HepG2 (cell line): Measurements from ENCODE around the gene ISG20. TPM values are rescaled to one million over a fixed set of nuclear protein-coding genes. Genes with fewer than 3 reads are reported as not detected.

Source experiments
- ARID4A ChIP-seq: sonication (generic); formaldehyde crosslinking; IDR thresholded peaks from 2 replicates; pipeline ENCODE4 v1.5.0; 2020; ENCODE audit warnings: mild to moderate bottlenecking, missing genetic modification reagents, borderline replicate concordance
- FOSL1 ChIP-seq: sonication (generic); formaldehyde crosslinking; IDR thresholded peaks from 2 replicates; pipeline ENCODE4 v1.9.0; 2021; ENCODE audit warnings: missing genetic modification reagents, borderline replicate concordance
- GABPB1 ChIP-seq: IDR thresholded peaks from 2 replicates; pipeline ENCODE4 v1.6.1; 2016; ENCODE audit warnings: mild to moderate bottlenecking, missing genetic modification reagents, moderate library complexity, missing compliant biosample characterization
- IKZF4 ChIP-seq: sonication (generic); formaldehyde crosslinking; IDR thresholded peaks from 2 replicates; pipeline ENCODE4 v1.5.1; 2020; ENCODE audit warnings: borderline replicate concordance, mild to moderate bottlenecking, low read depth, missing genetic modification reagents; ENCODE audit errors: not compliant biosample characterization
- NCOA2 ChIP-seq: sonication (generic); formaldehyde crosslinking; IDR thresholded peaks from 2 replicates; pipeline ENCODE4 v1.8.0; 2022; ENCODE audit warnings: inconsistent platforms
- NR2F6 ChIP-seq, 2 experiments: IDR thresholded peaks; 2 replicates each; pipeline ENCODE4 v1.6.1; 2016; ENCODE audit warnings: antibody characterized with exemption in 1 of 2, mild to moderate bottlenecking in 1 of 2
- POLR2AphosphoS5 ChIP-seq: IDR thresholded peaks from 2 replicates; pipeline ENCODE4 v1.6.1; 2012; ENCODE audit warnings: low read depth, low read length
- RELA ChIP-seq: sonication (generic); formaldehyde crosslinking; IDR thresholded peaks from 2 replicates; pipeline ENCODE4 v1.4.0; 2020; ENCODE audit warnings: missing genetic modification reagents
- SNAPC2 ChIP-seq: sonication (generic); formaldehyde crosslinking; IDR thresholded peaks from 2 replicates; pipeline ENCODE4 v1.8.1; 2022; ENCODE audit warnings: mild to moderate bottlenecking, missing genetic modification reagents
- SRY ChIP-seq: sonication (generic); formaldehyde crosslinking; IDR thresholded peaks from 2 replicates; pipeline ENCODE4 v1.8.0; 2022; ENCODE audit warnings: mild to moderate bottlenecking, missing genetic modification reagents
- ZC3H13 ChIP-seq: sonication (generic); formaldehyde crosslinking; IDR thresholded peaks from 2 replicates; pipeline ENCODE4 v1.8.1; 2023; ENCODE audit warnings: mild to moderate bottlenecking, missing genetic modification reagents, moderate library complexity
- ZFY ChIP-seq: sonication (generic); formaldehyde crosslinking; IDR thresholded peaks from 2 replicates; pipeline ENCODE4 v1.4.0; 2020; ENCODE audit warnings: missing genetic modification reagents
- ZIK1 ChIP-seq: sonication (generic); formaldehyde crosslinking; IDR thresholded peaks from 2 replicates; pipeline ENCODE4 v1.5.0; 2020; ENCODE audit warnings: mild to moderate bottlenecking, low read depth, missing genetic modification reagents, borderline replicate concordance
- ZNF136 ChIP-seq: sonication (generic); formaldehyde crosslinking; IDR thresholded peaks from 2 replicates; pipeline ENCODE4 v1.8.1; 2022; ENCODE audit warnings: low read depth, mild to moderate bottlenecking, moderate library complexity, missing genetic modification reagents
- ZNF276 ChIP-seq: sonication (generic); formaldehyde crosslinking; IDR thresholded peaks from 2 replicates; pipeline ENCODE4 v1.4.0; 2020; ENCODE audit warnings: mild to moderate bottlenecking, low read depth, missing genetic modification reagents
- ZNF367 ChIP-seq: sonication (generic); formaldehyde crosslinking; IDR thresholded peaks from 2 replicates; pipeline ENCODE4 v1.4.0; 2020; ENCODE audit warnings: missing genetic modification reagents, borderline replicate concordance
- ZNF574 ChIP-seq: sonication (generic); formaldehyde crosslinking; IDR thresholded peaks from 2 replicates; pipeline ENCODE4 v1.4.0; 2020; ENCODE audit warnings: missing genetic modification reagents
- ZNF577 ChIP-seq: sonication (generic); formaldehyde crosslinking; IDR thresholded peaks from 2 replicates; pipeline ENCODE4 v1.4.0; 2020; ENCODE audit warnings: mild to moderate bottlenecking, low read depth, missing genetic modification reagents, borderline replicate concordance
- polyA plus RNA-seq, 8 experiments: library from polyadenylated mRNA; depleted of rRNA in 3 of 8; stranded (reverse) in 7 of 8; unstranded in 1 of 8; fragments of >200 nt; fragmentation: Illumina TruSeq in 4 of 8; extraction: Trizol in 4 of 8; gene quantifications; 2 replicates each; pipeline versions ENCODE4 v1.2.1 to v1.2.3, GENCODE V29; 2011 to 2016; ENCODE audit warnings: low read depth in 4 of 8, missing spikeins in 1 of 8, mixed read lengths in 1 of 8; ENCODE audit not compliant: insufficient read depth in 1 of 8
- total RNA-seq, 5 experiments: library from RNA; depleted of rRNA; stranded (reverse); fragments of >200 nt; fragmentation: Illumina TruSeq; extraction: Trizol; gene quantifications; 2 replicates each; pipeline ENCODE4 v1.2.3, GENCODE V29; 2016; ENCODE audit warnings: low read depth in 1 of 5
- TF ChIP-seq, protein P1 (sequence below): sonication (generic); formaldehyde crosslinking; IDR thresholded peaks from 2 replicates; pipeline ENCODE4 v1.4.0; 2020; ENCODE audit warnings: missing genetic modification reagents

ISG20 gene
- total and polyA plus RNA-seq, 2 of the 13 experiments (the other 11 are each of a cell fraction or from before 2014, with no cell fraction given) = 6.3 to 31.5 TPM

- TF ChIP-seq GABPB1 (CRISPR knock-in tag) = peak; percentile 60
- no peak for TF ChIP-seq RELA (CRISPR knock-in tag)
- peak; percentile 40; the same call in 1 of the 2 replicates for TF ChIP-seq POLR2AphosphoS5
- no peak for TF ChIP-seq ZNF367 (CRISPR knock-in tag)
- no peak for TF ChIP-seq ZNF136 (CRISPR knock-in tag)
- no peak for TF ChIP-seq ZIK1 (CRISPR knock-in tag)
- TF ChIP-seq ZNF276 = peak; percentile 56; the same call in 1 of the 2 replicates
- peak; percentile 43; the same call in 1 of the 2 replicates for TF ChIP-seq ARID4A (CRISPR knock-in tag)
- no peak for TF ChIP-seq SNAPC2 (CRISPR knock-in tag)
- no peak for TF ChIP-seq ZNF577
- TF ChIP-seq NR2F6 (IDR thresholded peaks at IDR 0.05) = no peak
- 0 out of 2 replicates have a peak, but pooled peaks have one; percentile 51 for TF ChIP-seq NR2F6 (CRISPR knock-in tag; IDR thresholded peaks at IDR 0.05)
- TF ChIP-seq SRY (CRISPR knock-in tag) = no peak
- no peak; the same call in 1 of the 2 replicates for TF ChIP-seq NCOA2 (CRISPR knock-in tag)
- no peak for TF ChIP-seq IKZF4
- TF ChIP-seq, protein P1, sequence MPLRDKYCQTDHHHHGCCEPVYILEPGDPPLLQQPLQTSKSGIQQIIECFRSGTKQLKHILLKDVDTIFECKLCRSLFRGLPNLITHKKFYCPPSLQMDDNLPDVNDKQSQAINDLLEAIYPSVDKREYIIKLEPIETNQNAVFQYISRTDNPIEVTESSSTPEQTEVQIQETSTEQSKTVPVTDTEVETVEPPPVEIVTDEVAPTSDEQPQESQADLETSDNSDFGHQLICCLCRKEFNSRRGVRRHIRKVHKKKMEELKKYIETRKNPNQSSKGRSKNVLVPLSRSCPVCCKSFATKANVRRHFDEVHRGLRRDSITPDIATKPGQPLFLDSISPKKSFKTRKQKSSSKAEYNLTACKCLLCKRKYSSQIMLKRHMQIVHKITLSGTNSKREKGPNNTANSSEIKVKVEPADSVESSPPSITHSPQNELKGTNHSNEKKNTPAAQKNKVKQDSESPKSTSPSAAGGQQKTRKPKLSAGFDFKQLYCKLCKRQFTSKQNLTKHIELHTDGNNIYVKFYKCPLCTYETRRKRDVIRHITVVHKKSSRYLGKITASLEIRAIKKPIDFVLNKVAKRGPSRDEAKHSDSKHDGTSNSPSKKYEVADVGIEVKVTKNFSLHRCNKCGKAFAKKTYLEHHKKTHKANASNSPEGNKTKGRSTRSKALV (CRISPR knock-in tag) = peak; percentile 35; the same call in 1 of the 2 replicates
- TF ChIP-seq ZC3H13 = no peak
- no peak for TF ChIP-seq FOSL1 (CRISPR knock-in tag)
- peak; percentile 65 for TF ChIP-seq ZNF574 (CRISPR knock-in tag)
- peak; percentile 81 for TF ChIP-seq ZFY (CRISPR knock-in tag)
Observed at GRCh38 chr15:88681610-88682221, 42.9 kb downstream of the ISG20 start (continued).
